ENCODE measurements around the gene FAM227A.

The FAM227A gene

GRCh38 chr22:38656256-38657044, at the start of gene FAM227A, which contains the start of gene CBY1:
Gene FAM227A, minus strand, starts transcription at chr22:38656392. Its CDS starts 6,224 bp downstream, at chr22:38650168.
Gene CBY1, plus strand, starts transcription at chr22:38656638. Its CDS starts 11,417 bp downstream, at chr22:38668055.
- peak; percentile 80 for DNase-seq

- DNase-seq: peak; percentile 98
Observed at GRCh38 chr22:38705235-38706100, 49.3 kb upstream of the FAM227A start, which contains the start of gene GTPBP1. Gene GTPBP1, plus strand, starts transcription at chr22:38705944. Its CDS starts 12 bp downstream, at chr22:38705956.

- DNase-seq: no peak
Observed at GRCh38 chr22:38704654-38705234, 48.6 kb upstream of the FAM227A start.

GRCh38 chr22:38700789-38701628, 44.8 kb upstream of the FAM227A start, which contains the start of gene JOSD1:
Gene JOSD1, minus strand, starts transcription at chr22:38700943. Its CDS starts 956 bp downstream, at chr22:38699987.
- DNase-seq: peak; percentile 66

GRCh38 chr22:38700270-38700788, 44.1 kb upstream of the FAM227A start:
- peak; percentile 66 for DNase-seq

- no peak for DNase-seq
Observed at GRCh38 chr22:38699784-38700183, 43.6 kb upstream of the FAM227A start.

- no peak for DNase-seq
Observed at GRCh38 chr22:38699143-38699542, 43.0 kb upstream of the FAM227A start.

- no peak for DNase-seq
Observed at GRCh38 chr22:38698407-38699094, 42.4 kb upstream of the FAM227A start.

GRCh38 chr22:38697425-38698089, 41.4 kb upstream of the FAM227A start:
- DNase-seq: no peak

GRCh38 chr22:38696606-38697424, 40.6 kb upstream of the FAM227A start:
- no peak for DNase-seq

- no peak for DNase-seq
Observed at GRCh38 chr22:38694940-38695339, 38.7 kb upstream of the FAM227A start.

GRCh38 chr22:38694049-38694448, 37.9 kb upstream of the FAM227A start:
- no peak for DNase-seq

- DNase-seq: no peak
Observed at GRCh38 chr22:38689651-38690050, 33.5 kb upstream of the FAM227A start.

- no peak for DNase-seq
Observed at GRCh38 chr22:38685761-38686160, 29.6 kb upstream of the FAM227A start.

- no peak for DNase-seq
Observed at GRCh38 chr22:38684895-38685294, 28.7 kb upstream of the FAM227A start.

- peak; percentile 74 for DNase-seq
Observed at GRCh38 chr22:38681582-38682335, 25.6 kb upstream of the FAM227A start, which contains the start of gene TOMM22. Gene TOMM22, plus strand, starts transcription at chr22:38681957. Its CDS starts 22 bp downstream, at chr22:38681979.

- no peak for DNase-seq
Observed at GRCh38 chr22:38675833-38676232, 19.6 kb upstream of the FAM227A start.

- no peak for DNase-seq
Observed at GRCh38 chr22:38674888-38675287, 18.7 kb upstream of the FAM227A start.

Data from NCI-H510A treated with DMSO at 0.1 percent for 48 hours (cell line).